ENCODE data around the gene MAPK1IP1L. TPM values are rescaled to one million over a fixed set of nuclear protein-coding genes. Genes with fewer than 3 reads are reported as not detected.

MAPK1IP1L gene
- total and polyA plus RNA-seq, 2 of the 13 experiments (the other 11 are each of a cell fraction or from before 2014, with no cell fraction given), result 27.8 to 68.4 TPM

DNA sequence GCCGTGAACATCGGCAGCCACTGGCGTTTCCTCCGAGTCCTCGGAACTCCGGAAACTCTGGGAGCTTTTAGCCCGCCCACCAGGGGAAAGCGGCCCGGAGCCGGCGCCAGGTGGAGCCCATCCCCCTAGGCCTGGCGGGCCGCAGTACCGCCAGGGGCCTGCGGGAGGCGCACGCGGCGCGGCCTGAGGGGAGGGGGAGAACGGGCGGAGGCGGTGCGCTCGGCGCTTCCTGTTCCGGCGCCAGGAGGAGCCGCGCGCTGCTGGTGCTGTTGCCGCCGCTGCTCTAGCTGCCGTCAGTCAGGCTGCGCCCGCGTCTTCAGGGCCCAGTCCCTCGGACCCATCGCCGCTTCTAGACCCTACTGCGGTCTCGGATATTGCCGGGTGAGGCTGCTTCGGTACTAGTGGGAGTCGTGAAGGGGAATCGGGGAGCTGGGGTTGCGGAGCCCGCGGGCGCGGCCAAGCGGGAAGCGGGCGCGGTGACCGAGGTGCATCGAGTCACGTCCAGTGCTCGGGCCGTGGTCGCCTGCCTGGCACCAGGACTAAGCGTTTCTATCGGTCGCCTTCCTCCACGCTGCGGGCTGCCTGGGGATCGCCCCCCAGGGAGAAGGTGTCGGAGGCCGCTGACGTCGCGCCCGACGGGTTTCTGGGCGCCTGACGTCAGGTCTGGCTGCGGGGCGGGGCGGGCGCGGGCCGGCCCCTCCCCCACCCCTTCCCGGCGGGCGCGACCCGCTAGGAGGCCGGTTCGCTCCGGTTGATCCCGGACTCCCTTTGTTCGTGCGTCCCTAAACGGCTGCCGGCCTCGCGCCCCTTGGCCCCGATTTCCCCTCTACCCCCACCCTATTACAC, at the start of gene MAPK1IP1L (continued):
- TF ChIP-seq, protein P1, sequence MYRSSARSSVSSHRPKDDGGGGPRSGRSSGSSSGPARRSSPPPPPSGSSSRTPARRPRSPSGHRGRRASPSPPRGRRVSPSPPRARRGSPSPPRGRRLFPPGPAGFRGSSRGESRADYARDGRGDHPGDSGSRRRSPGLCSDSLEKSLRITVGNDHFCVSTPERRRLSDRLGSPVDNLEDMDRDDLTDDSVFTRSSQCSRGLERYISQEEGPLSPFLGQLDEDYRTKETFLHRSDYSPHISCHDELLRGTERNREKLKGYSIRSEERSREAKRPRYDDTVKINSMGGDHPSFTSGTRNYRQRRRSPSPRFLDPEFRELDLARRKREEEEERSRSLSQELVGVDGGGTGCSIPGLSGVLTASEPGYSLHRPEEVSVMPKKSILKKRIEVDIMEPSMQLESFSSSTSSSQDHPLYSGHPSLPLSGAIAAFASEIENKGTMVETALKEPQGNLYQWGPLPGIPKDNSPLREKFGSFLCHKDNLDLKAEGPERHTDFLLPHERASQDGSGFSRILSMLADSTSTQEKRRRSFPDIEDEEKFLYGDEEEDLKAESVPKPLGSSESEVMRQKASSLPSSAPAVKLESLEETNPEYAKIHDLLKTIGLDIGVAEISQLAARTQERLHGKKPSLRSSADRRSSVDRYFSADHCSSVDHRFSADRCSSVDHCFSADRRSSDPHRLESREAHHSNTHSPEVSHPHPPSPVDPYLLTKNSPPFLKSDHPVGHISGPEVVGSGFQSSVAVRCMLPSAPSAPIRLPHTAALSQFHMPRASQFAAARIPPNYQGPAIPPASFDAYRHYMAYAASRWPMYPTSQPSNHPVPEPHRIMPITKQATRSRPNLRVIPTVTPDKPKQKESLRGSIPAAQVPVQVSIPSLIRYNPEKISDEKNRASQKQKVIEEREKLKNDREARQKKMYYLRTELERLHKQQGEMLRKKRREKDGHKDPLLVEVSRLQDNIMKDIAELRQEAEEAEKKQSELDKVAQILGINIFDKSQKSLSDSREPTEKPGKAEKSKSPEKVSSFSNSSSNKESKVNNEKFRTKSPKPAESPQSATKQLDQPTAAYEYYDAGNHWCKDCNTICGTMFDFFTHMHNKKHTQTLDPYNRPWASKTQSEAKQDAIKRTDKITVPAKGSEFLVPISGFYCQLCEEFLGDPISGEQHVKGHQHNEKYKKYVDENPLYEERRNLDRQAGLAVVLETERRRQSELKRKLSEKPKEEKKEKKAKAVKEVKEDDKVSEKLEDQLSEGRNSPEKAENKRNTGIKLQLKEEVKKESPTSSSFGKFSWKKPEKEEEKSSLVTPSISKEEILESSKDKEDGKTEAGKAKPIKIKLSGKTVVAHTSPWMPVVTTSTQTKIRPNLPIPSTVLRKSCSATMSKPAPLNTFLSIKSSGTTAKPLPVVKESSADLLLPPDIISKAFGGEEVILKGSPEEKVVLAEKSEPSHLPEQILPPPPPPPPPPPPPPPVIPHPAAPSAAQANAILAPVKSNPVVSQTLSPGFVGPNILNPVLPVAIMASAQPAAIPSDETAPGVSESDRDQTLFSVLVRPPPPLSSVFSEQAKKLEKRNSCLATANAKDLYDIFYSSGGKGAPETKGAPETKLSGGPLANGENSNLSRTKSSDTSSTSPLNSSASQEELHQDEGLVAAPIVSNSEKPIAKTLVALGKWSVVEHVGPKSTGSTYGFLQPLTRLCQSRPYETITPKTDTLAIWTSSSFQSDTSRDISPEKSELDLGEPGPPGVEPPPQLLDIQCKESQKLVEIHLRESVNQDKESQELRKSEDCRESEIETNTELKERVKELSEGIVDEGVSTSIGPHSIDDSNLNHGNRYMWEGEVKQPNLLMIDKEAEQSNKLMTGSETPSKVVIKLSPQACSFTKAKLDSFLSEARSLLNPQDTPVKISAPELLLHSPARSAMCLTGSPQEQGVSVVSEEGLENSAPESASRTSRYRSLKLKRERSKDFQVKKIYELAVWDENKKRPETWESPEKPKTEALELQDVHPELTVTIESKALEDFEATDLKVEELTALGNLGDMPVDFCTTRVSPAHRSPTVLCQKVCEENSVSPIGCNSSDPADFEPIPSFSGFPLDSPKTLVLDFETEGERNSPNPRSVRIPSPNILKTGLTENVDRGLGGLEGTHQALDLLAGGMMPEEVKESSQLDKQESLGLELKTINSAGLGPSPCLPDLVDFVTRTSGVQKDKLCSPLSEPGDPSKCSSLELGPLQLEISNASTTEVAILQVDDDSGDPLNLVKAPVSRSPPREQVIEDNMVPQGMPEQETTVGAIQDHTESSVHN (CRISPR knock-in tag; IDR thresholded peaks at IDR 0.05), result peak; percentile 93; the same call in 1 of the 2 replicates
- TF ChIP-seq ZNF124 (CRISPR knock-in tag; IDR thresholded peaks at IDR 0.05) (peak; percentile 66; the same call in 1 of the 2 replicates), ZNF441 (CRISPR knock-in tag; IDR thresholded peaks at IDR 0.05; ENCODE audit: borderline replicate concordance) (peak; percentile 16; the same call in 1 of the 2 replicates), KMT2B (CRISPR knock-in tag; IDR thresholded peaks at IDR 0.05) (peak; percentile 95), ZFP36 (IDR thresholded peaks at IDR 0.05; ENCODE audit: borderline replicate concordance, low read depth, low read length, partially characterized antibody) (no peak), ZBTB20 (CRISPR knock-in tag; IDR thresholded peaks at IDR 0.05; ENCODE audit: borderline replicate concordance, low read depth) (peak; percentile 68), ZNF556 (CRISPR knock-in tag; IDR thresholded peaks at IDR 0.05; ENCODE audit: borderline replicate concordance) (peak; percentile 95)
- TF ChIP-seq, protein P2, sequence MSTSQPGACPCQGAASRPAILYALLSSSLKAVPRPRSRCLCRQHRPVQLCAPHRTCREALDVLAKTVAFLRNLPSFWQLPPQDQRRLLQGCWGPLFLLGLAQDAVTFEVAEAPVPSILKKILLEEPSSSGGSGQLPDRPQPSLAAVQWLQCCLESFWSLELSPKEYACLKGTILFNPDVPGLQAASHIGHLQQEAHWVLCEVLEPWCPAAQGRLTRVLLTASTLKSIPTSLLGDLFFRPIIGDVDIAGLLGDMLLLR (CRISPR knock-in tag; IDR thresholded peaks at IDR 0.05), result peak; percentile 87; the same call in 1 of the 2 replicates
- TF ChIP-seq, protein P3, sequence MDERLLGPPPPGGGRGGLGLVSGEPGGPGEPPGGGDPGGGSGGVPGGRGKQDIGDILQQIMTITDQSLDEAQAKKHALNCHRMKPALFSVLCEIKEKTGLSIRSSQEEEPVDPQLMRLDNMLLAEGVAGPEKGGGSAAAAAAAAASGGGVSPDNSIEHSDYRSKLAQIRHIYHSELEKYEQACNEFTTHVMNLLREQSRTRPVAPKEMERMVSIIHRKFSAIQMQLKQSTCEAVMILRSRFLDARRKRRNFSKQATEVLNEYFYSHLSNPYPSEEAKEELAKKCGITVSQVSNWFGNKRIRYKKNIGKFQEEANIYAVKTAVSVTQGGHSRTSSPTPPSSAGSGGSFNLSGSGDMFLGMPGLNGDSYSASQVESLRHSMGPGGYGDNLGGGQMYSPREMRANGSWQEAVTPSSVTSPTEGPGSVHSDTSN (CRISPR knock-in tag; IDR thresholded peaks at IDR 0.05), result no peak
- TF ChIP-seq, protein P4, sequence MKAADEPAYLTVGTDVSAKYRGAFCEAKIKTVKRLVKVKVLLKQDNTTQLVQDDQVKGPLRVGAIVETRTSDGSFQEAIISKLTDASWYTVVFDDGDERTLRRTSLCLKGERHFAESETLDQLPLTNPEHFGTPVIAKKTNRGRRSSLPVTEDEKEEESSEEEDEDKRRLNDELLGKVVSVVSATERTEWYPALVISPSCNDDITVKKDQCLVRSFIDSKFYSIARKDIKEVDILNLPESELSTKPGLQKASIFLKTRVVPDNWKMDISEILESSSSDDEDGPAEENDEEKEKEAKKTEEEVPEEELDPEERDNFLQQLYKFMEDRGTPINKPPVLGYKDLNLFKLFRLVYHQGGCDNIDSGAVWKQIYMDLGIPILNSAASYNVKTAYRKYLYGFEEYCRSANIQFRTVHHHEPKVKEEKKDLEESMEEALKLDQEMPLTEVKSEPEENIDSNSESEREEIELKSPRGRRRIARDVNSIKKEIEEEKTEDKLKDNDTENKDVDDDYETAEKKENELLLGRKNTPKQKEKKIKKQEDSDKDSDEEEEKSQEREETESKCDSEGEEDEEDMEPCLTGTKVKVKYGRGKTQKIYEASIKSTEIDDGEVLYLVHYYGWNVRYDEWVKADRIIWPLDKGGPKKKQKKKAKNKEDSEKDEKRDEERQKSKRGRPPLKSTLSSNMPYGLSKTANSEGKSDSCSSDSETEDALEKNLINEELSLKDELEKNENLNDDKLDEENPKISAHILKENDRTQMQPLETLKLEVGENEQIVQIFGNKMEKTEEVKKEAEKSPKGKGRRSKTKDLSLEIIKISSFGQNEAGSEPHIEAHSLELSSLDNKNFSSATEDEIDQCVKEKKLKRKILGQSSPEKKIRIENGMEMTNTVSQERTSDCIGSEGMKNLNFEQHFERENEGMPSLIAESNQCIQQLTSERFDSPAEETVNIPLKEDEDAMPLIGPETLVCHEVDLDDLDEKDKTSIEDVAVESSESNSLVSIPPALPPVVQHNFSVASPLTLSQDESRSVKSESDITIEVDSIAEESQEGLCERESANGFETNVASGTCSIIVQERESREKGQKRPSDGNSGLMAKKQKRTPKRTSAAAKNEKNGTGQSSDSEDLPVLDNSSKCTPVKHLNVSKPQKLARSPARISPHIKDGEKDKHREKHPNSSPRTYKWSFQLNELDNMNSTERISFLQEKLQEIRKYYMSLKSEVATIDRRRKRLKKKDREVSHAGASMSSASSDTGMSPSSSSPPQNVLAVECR (CRISPR knock-in tag; IDR thresholded peaks at IDR 0.05; ENCODE audit: borderline replicate concordance), result peak; percentile 98
- TF ChIP-seq, protein P5, sequence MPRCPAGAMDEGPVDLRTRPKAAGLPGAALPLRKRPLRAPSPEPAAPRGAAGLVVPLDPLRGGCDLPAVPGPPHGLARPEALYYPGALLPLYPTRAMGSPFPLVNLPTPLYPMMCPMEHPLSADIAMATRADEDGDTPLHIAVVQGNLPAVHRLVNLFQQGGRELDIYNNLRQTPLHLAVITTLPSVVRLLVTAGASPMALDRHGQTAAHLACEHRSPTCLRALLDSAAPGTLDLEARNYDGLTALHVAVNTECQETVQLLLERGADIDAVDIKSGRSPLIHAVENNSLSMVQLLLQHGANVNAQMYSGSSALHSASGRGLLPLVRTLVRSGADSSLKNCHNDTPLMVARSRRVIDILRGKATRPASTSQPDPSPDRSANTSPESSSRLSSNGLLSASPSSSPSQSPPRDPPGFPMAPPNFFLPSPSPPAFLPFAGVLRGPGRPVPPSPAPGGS (CRISPR knock-in tag; IDR thresholded peaks at IDR 0.05), result peak; percentile 81

Data from HepG2 (cell line).